Aorta (tissue), 5 donors: ENCODE data around the gene SARS1. TPM values are rescaled to one million over a fixed set of nuclear protein-coding genes. Genes with fewer than 3 reads are reported as not detected.

ENCODE experiments used
- ATAC-seq: fragments of 200-7000 bp; cut with Tn5 transposase; one replicate; pipeline ENCODE4 v1.9.1; 2022; ENCODE audit warnings: moderate library complexity; ENCODE audit not compliant: low FRiP score
- DNase-seq, 2 donors: peaks; one replicate each; pipeline ENCODE4 v3.0.0-alpha.2; 2020
- H3K27ac ChIP-seq, 2 donors: one replicate each; pipeline ENCODE4 v1.5.1; 2013; ENCODE audit warnings: low read length in 2 of 2, mild to moderate bottlenecking in 2 of 2, moderate library complexity in 2 of 2, control low read depth in 1 of 2, inconsistent platforms in 1 of 2, low read depth in 1 of 2
- H3K27me3 ChIP-seq, 2 donors: one replicate each; pipeline ENCODE4 v1.6.1; 2013; ENCODE audit warnings: control low read depth in 1 of 2, low read length in 1 of 2, mild to moderate bottlenecking in 1 of 2, moderate library complexity in 1 of 2; ENCODE audit not compliant: insufficient read depth in 2 of 2, control insufficient read depth in 1 of 2
- H3K36me3 ChIP-seq, 2 donors: one replicate each; pipeline ENCODE4 v1.6.1; 2013; ENCODE audit warnings: control low read depth in 1 of 2, low read length in 1 of 2, mild to moderate bottlenecking in 1 of 2; ENCODE audit not compliant: insufficient read depth in 2 of 2, control insufficient read depth in 1 of 2
- H3K4me1 ChIP-seq, 2 donors: one replicate each; pipeline ENCODE4 v1.6.1; 2013; ENCODE audit warnings: low read length in 2 of 2, control low read depth in 1 of 2, mild to moderate bottlenecking in 1 of 2, moderate library complexity in 1 of 2; ENCODE audit not compliant: insufficient read depth in 2 of 2, control insufficient read depth in 1 of 2
- H3K4me3 ChIP-seq, 2 donors: one replicate each; pipeline ENCODE4 v1.5.1; 2013; ENCODE audit warnings: low read length in 2 of 2, control low read depth in 1 of 2, mild to moderate bottlenecking in 1 of 2
- H3K9me3 ChIP-seq: one replicate; pipeline ENCODE4 v1.6.1; 2013; ENCODE audit warnings: mild to moderate bottlenecking, low read length; ENCODE audit not compliant: control insufficient read depth
- WGBS, 2 donors: extraction: QIAGEN DNeasy Blood & Tissue Kit; methylation state at CpG; one replicate each; pipeline ENCODE4 v1.1.7; 2013; 5-methylcytosine and 5-hydroxymethylcytosine counted together
- intact Hi-C, 2 donors: fragments of 100-400 bp; cut with DNase I; formaldehyde crosslinking; loops; one replicate each; pipeline versions ENCODE4 v1.14.2 to v1.15.0; 2022
- polyA plus RNA-seq, 2 donors: library from polyadenylated mRNA; stranded (reverse); fragments of 200-250 nt; gene quantifications; one replicate each; pipeline ENCODE4 v1.2.3, GENCODE V29; 2013
- total RNA-seq, 2 donors: library from RNA; stranded (reverse); fragmentation: NEBNext Ultra II Directional; extraction: Animal tissue kit (Norgen Biotek cat#: 25700); gene quantifications; one replicate each; pipeline ENCODE4 v1.2.1, GENCODE V29; 2021
- donor health status: healthy with polysubstance abuse.
- donor health status: Bipolar disorder and iron deficiency.
- donor health status: DM: no; HTN: no; CAD: no.
- donor health status: DM: no; HTN: no; CAD: no.
- donor health status: DM: yes; HTN: yes; CAD: no.

Gene SARS1
- total and polyA plus RNA-seq, 4 donors = 109 to 159 (median 117) TPM

- ATAC-seq (peak; percentile 81), DNase-seq (peak; percentile 84 to 94)
- Histone ChIP-seq H3K4me1 (no peaks in the 10 kb centered on the region), H3K4me3 (no peak overlapping the region), H3K9me3 (no peaks in the 10 kb centered on the region), H3K27me3 (no peaks in the 10 kb centered on the region), H3K36me3 (no peaks in the 10 kb centered on the region), H3K27ac (no peak overlapping the region)
- WGBS, 2 donors = 57 to 64% methylated on average over 7 of the region's 7 CpGs
- intact Hi-C loops = loop anchor here (2.0 to 10.0 kb wide), 3 partner anchors 65 to 257 kb away; partner anchors contain the start of gene GPR61 (in 1 of the 2)
These were observed 63.9 kb downstream of the SARS1 start for GRCh38 chr1:109277434-109278204.

GRCh38 chr1:109279615-109280278, 66.0 kb downstream of the SARS1 start:
- no peak overlapping the region for H3K4me3 ChIP-seq
- no peaks in the 10 kb centered on the region for H3K9me3 ChIP-seq
- no peak overlapping the region for H3K27ac ChIP-seq
- ATAC-seq = no peak
- H3K27me3 ChIP-seq = no peaks in the 10 kb centered on the region
- no peak for DNase-seq
- no peaks in the 10 kb centered on the region for H3K36me3 ChIP-seq
- intact Hi-C loops = loop anchor here (5.0 to 10.0 kb wide), 3 partner anchors 63 to 255 kb away; partner anchors contain the start of gene GPR61 (in 1 of the 2)
- H3K4me1 ChIP-seq = no peaks in the 10 kb centered on the region
- WGBS, 2 donors = 89 to 94% methylated on average over 5 of the region's 5 CpGs

- Histone ChIP-seq H3K27me3 (no peaks in the 10 kb centered on the region), H3K36me3 (no peaks in the 10 kb centered on the region), H3K4me1 (no peaks in the 10 kb centered on the region), H3K9me3 (no peaks in the 10 kb centered on the region), H3K4me3 (no peak overlapping the region), H3K27ac (no peak overlapping the region)
- DNase-seq (peak in 1 of 2 donors; percentile 70), ATAC-seq (no peak)
- 90 to 93% methylated on average over 12 of the region's 12 CpGs for WGBS, 2 donors
- intact Hi-C loops = loop anchor here in 1 of 2 donors (10.0 kb wide), 1 partner anchor 64 kb away; no protein-coding TSS in a partner anchor
These were observed 67.1 kb downstream of the SARS1 start for GRCh38 chr1:109280862-109281261.

GRCh38 chr1:109281680-109282496, 68.2 kb downstream of the SARS1 start:
- Histone ChIP-seq H3K9me3 (no peaks in the 10 kb centered on the region), H3K36me3 (no peaks in the 10 kb centered on the region), H3K4me3 (peak overlapping the region in 1 of 2 donors; percentile 12), H3K27me3 (no peaks in the 10 kb centered on the region), H3K4me1 (no peaks in the 10 kb centered on the region), H3K27ac (no peak overlapping the region)
- DNase-seq (peak in 1 of 2 donors; percentile 74), ATAC-seq (no peak)
- whole genome bisulfite sequencing, 2 donors = 42 to 51% methylated on average over 28 of the region's 28 CpGs
- intact Hi-C loops = loop anchor here (2.0 to 10.0 kb wide), 2 partner anchors 63 to 117 kb away; no protein-coding TSS in a partner anchor

- peak overlapping the region; percentile 12 to 14 for H3K4me3 ChIP-seq
- WGBS, 2 donors = 1 to 3% methylated on average over 10 of the region's 10 CpGs
- H3K27me3 ChIP-seq = no peaks in the 10 kb centered on the region
- DNase-seq = peak in 1 of 2 donors; percentile 73
- peak overlapping the region in 1 of 2 donors; percentile 38 for H3K27ac ChIP-seq
- no peak for ATAC-seq
- intact Hi-C loops = loop anchor here (2.0 to 10.0 kb wide), 2 partner anchors 62 to 116 kb away; no protein-coding TSS in a partner anchor
- no peaks in the 10 kb centered on the region for H3K9me3 ChIP-seq
- no peaks in the 10 kb centered on the region for H3K36me3 ChIP-seq
- no peaks in the 10 kb centered on the region for H3K4me1 ChIP-seq
These were observed 68.8 kb downstream of the SARS1 start for GRCh38 chr1:109282497-109282951.

GRCh38 chr1:109282952-109283747, 69.4 kb downstream of the SARS1 start, which contains the start of gene PSRC1:
TSS of gene PSRC1 (minus strand) at chr1:109283145.
- Histone ChIP-seq H3K4me1 (no peaks in the 10 kb centered on the region), H3K27ac (peak within 1 kb of the TSS; percentile 86 to 92)
- intact Hi-C loops = loop anchor here (2.0 to 10.0 kb wide), 2 partner anchors 62 to 116 kb away; no protein-coding TSS in a partner anchor

GRCh38 chr1:109283748-109284600, 70.3 kb downstream of the SARS1 start:
- H3K27ac ChIP-seq = peak overlapping the region; percentile 86 to 92
- intact Hi-C loops = loop anchor here (2.0 to 10.0 kb wide), 3 partner anchors 21 to 115 kb away; no protein-coding TSS in a partner anchor
- no peaks in the 10 kb centered on the region for H3K27me3 ChIP-seq
- no peaks in the 10 kb centered on the region for H3K36me3 ChIP-seq
- no peaks in the 10 kb centered on the region for H3K4me1 ChIP-seq
- H3K4me3 ChIP-seq = peak overlapping the region; percentile 28 to 51
- no peaks in the 10 kb centered on the region for H3K9me3 ChIP-seq
- ATAC-seq = no peak
- WGBS, 2 donors = 33 to 35% methylated on average over 17 of the region's 17 CpGs
- DNase-seq = no peak

More at GRCh38 chr1:109282952-109283747, 69.4 kb downstream of the SARS1 start, which contains the start of gene PSRC1:
- DNase-seq = peak; percentile 98
- H3K9me3 ChIP-seq = no peaks in the 10 kb centered on the region
- H3K27me3 ChIP-seq = no peaks in the 10 kb centered on the region
- peak; percentile 99 for ATAC-seq
- peak within 1 kb of the TSS; percentile 28 to 51 for H3K4me3 ChIP-seq
- no peaks in the 10 kb centered on the region for H3K36me3 ChIP-seq
- 0 to 1% methylated on average over 46 to 56 of the region's 56 CpGs for WGBS, 2 donors
